HS-5 (cell line): ENCODE measurements around the gene PAX5.

ENCODE experiments used
- DNase-seq: peaks from one replicate; pipeline ENCODE4 v3.0.0-alpha.2; 2012; ENCODE audit warnings: low read depth

PAX5 gene

GRCh38 chr9:36901528-36901927, 132.5 kb downstream of the PAX5 start:
- no peak for DNase-seq

- no peak for DNase-seq
Measured at GRCh38 chr9:36900856-36901220, 133.2 kb downstream of the PAX5 start.

GRCh38 chr9:36900136-36900855, 133.8 kb downstream of the PAX5 start:
- no peak for DNase-seq

- no peak for DNase-seq
Measured at GRCh38 chr9:36899406-36899805, 134.7 kb downstream of the PAX5 start.

GRCh38 chr9:36898431-36899020, 135.5 kb downstream of the PAX5 start:
- no peak for DNase-seq

GRCh38 chr9:36897478-36897877, 136.6 kb downstream of the PAX5 start:
- DNase-seq: no peak

GRCh38 chr9:36897019-36897418, 137.0 kb downstream of the PAX5 start:
- no peak for DNase-seq

GRCh38 chr9:36896296-36896695, 137.8 kb downstream of the PAX5 start:
- no peak for DNase-seq

- DNase-seq: no peak
Measured at GRCh38 chr9:36895744-36896260, 138.3 kb downstream of the PAX5 start.

- DNase-seq: no peak
Measured at GRCh38 chr9:36894695-36895310, 139.3 kb downstream of the PAX5 start.

GRCh38 chr9:36893911-36894310, 140.2 kb downstream of the PAX5 start:
- DNase-seq: no peak

GRCh38 chr9:36893184-36893583, 140.9 kb downstream of the PAX5 start:
- DNase-seq: no peak

- DNase-seq: no peak
Measured at GRCh38 chr9:36892279-36892678, 141.8 kb downstream of the PAX5 start.

GRCh38 chr9:36891341-36891811, 142.7 kb downstream of the PAX5 start:
- no peak for DNase-seq

GRCh38 chr9:36889844-36890243, 144.2 kb downstream of the PAX5 start:
- no peak for DNase-seq

GRCh38 chr9:36888551-36888950, 145.5 kb downstream of the PAX5 start:
- DNase-seq: no peak

GRCh38 chr9:36884721-36885120, 149.3 kb downstream of the PAX5 start:
- DNase-seq: no peak

GRCh38 chr9:36882594-36882993, 151.5 kb downstream of the PAX5 start:
- DNase-seq: no peak

- DNase-seq: no peak
Measured at GRCh38 chr9:36881743-36882441, 152.2 kb downstream of the PAX5 start.

GRCh38 chr9:36881316-36881715, 152.8 kb downstream of the PAX5 start:
- DNase-seq: no peak

- no peak for DNase-seq
Measured at GRCh38 chr9:36880075-36880474, 154.0 kb downstream of the PAX5 start.
